Smooth muscle cell (in vitro differentiated cells): ENCODE data around the gene ZMIZ2. TPM values are rescaled to one million over a fixed set of nuclear protein-coding genes. Genes with fewer than 3 reads are reported as not detected.
"Not testable (repeated sequence)": the region's sequence is repeated elsewhere in the genome, so short reads cannot be mapped to it uniquely, and the experiment has no call there.

Experiments used
- DNase-seq: peaks from one replicate; lab custom pipeline; 2025; ENCODE audit not compliant: unreplicated experiment; lab: John Stamatoyannopoulos, UW
- H2AFZ ChIP-seq: fragments of 200-600 bp; sonication (generic); 2 replicates; pipeline ENCODE4 v1.6.0; 2016; ENCODE audit warnings: antibody characterized with exemption, low read depth, mild to moderate bottlenecking
- H3F3A ChIP-seq: fragments of 200-600 bp; sonication (generic); 2 replicates; pipeline ENCODE4 v1.6.0; 2017; ENCODE audit warnings: antibody characterized with exemption, low read depth
- H3K27ac ChIP-seq: fragments of 200-600 bp; sonication (generic); 2 replicates; pipeline ENCODE4 v1.5.1; 2016; ENCODE audit warnings: low read depth, mild to moderate bottlenecking
- H3K27me3 ChIP-seq: fragments of 200-600 bp; sonication (generic); 2 replicates; pipeline ENCODE4 v1.6.1; 2016; ENCODE audit warnings: low read depth, mild to moderate bottlenecking
- H3K36me3 ChIP-seq: fragments of 200-600 bp; sonication (generic); 2 replicates; pipeline ENCODE4 v1.5.1; 2016; ENCODE audit warnings: low read depth
- H3K4me1 ChIP-seq: fragments of 200-600 bp; sonication (generic); 2 replicates; pipeline ENCODE4 v1.5.1; 2016; ENCODE audit warnings: low read depth
- H3K4me2 ChIP-seq: fragments of 200-600 bp; sonication (generic); 2 replicates; pipeline ENCODE4 v1.6.0; 2016; ENCODE audit warnings: mild to moderate bottlenecking
- H3K4me3 ChIP-seq: fragments of 200-600 bp; sonication (generic); 2 replicates; pipeline ENCODE4 v1.5.1; 2016; ENCODE audit warnings: mild to moderate bottlenecking
- H3K79me2 ChIP-seq: fragments of 200-600 bp; sonication (generic); 2 replicates; pipeline ENCODE4 v1.6.0; 2016; ENCODE audit warnings: low read depth, mild to moderate bottlenecking
- H3K9ac ChIP-seq: fragments of 200-600 bp; sonication (generic); 2 replicates; pipeline ENCODE4 v1.6.0; 2016; ENCODE audit warnings: low read depth
- H3K9me3 ChIP-seq: fragments of 200-600 bp; sonication (generic); replicated peaks from 2 replicates; pipeline ENCODE4 v1.5.1; 2016; ENCODE audit warnings: low read depth
- H4K20me1 ChIP-seq: fragments of 200-600 bp; sonication (generic); 2 replicates; pipeline ENCODE4 v1.6.0; 2016; ENCODE audit warnings: low read depth
- WGBS: methylation state at CpG from one replicate; pipeline ENCODE4 v1.1.7; 2016; ENCODE audit warnings: low lambda C conversion rate; 5-methylcytosine and 5-hydroxymethylcytosine counted together
- polyA plus RNA-seq: library from polyadenylated mRNA; unstranded; fragments of >200 nt; fragmentation: Nextera tagmentation; extraction: Ambion mirVana; gene quantifications from 2 replicates; pipeline ENCODE4 v1.2.1, GENCODE V29; 2016
- total RNA-seq: library from RNA; depleted of rRNA; stranded (reverse); fragments of >200 nt; gene quantifications from 2 replicates; pipeline ENCODE4 v1.2.3, GENCODE V29; 2014
- TF ChIP-seq, protein P1 (sequence below): fragments of 200-600 bp; sonication (generic); IDR thresholded peaks from 2 replicates; pipeline ENCODE4 v1.5.1; 2017; ENCODE audit warnings: borderline replicate concordance, mild to moderate bottlenecking, antibody characterized with exemption; ENCODE audit not compliant: insufficient read depth, poor library complexity, severe bottlenecking

Gene ZMIZ2
- total and polyA plus RNA-seq, 2 experiments from 2014 or later = 8.8 to 17.2 TPM

DNA sequence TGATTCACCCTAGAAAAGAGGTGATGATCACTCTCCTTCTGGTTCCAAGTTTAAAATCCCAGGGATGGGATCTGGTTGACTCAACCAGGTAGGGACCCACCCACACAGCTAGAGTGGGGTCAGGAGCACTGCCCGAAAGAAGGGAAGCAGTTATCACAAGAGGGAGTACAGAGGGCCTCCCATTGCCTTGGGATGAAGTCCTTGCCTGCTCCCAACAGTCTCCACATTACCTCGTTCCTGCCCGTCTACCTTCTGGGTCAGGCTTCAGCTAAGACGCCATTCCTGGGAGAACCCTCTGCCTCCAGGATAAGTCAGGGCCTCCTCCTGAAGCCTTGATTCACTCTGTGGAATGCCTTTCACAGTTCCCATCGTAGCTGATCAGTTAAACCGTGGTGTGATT lies 23.8 kb downstream of the ZMIZ2 start:
- no peaks in the 10 kb centered on the region for H3K9me3 ChIP-seq
- H3K4me2 ChIP-seq = no peak overlapping the region
- H2AFZ ChIP-seq = no peak overlapping the region
- H3F3A ChIP-seq = peaks cover 8% of the 10 kb centered on the region
- DNase-seq = no peak
- no peaks in the 10 kb centered on the region for H3K36me3 ChIP-seq
- H3K79me2 ChIP-seq = no peaks in the 10 kb centered on the region
- no peak overlapping the region for H3K9ac ChIP-seq
- TF ChIP-seq, protein P1, sequence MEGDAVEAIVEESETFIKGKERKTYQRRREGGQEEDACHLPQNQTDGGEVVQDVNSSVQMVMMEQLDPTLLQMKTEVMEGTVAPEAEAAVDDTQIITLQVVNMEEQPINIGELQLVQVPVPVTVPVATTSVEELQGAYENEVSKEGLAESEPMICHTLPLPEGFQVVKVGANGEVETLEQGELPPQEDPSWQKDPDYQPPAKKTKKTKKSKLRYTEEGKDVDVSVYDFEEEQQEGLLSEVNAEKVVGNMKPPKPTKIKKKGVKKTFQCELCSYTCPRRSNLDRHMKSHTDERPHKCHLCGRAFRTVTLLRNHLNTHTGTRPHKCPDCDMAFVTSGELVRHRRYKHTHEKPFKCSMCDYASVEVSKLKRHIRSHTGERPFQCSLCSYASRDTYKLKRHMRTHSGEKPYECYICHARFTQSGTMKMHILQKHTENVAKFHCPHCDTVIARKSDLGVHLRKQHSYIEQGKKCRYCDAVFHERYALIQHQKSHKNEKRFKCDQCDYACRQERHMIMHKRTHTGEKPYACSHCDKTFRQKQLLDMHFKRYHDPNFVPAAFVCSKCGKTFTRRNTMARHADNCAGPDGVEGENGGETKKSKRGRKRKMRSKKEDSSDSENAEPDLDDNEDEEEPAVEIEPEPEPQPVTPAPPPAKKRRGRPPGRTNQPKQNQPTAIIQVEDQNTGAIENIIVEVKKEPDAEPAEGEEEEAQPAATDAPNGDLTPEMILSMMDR = no peak
- no peaks in the 10 kb centered on the region for H4K20me1 ChIP-seq
- WGBS = 71% methylated on average over 6 of the region's 6 CpGs
- no peaks in the 10 kb centered on the region for H3K27me3 ChIP-seq
- no peaks in the 10 kb centered on the region for H3K4me1 ChIP-seq
- no peak overlapping the region for H3K27ac ChIP-seq
- no peak overlapping the region for H3K4me3 ChIP-seq

DNA sequence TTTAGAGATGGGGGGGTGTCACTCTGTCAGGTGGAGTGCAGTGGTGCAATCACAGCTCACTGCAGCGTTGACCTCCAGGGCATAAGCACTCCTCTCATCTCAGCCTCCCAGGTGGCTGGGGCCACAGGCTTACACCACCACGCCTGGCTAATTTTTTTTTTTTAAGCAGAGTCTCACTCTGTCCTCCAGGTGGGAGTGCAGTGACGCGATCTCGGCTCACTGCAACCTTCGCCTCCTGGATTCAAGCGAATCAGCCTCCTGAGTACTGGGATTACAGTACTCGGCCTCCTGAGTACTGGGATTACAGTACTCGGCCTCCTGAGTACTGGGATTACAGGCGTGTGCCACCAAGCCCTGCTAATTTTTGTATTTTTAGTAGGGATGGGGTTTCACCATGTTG lies 24.2 kb downstream of the ZMIZ2 start:
- TF ChIP-seq, protein P1 = no peak
- no peak overlapping the region for H2AFZ ChIP-seq

DNA sequence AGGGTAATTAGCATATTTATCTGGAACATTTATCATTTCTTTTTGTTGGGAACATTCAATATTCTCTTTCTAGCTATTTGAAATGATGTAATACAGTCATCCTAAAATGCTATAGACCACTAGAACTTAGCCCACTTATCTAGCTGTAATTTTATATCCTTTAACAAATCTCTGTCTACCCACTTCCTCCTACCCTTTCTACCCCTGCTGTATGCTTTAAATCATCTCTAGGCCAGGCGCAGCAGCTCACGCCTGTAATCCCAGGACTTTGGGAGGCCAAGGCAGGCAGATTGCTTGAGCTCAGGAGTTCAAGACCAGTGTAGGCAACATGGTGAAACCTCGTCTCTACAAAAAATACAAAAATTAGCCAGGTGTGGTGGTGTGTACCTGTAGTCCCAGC lies 25.8 kb downstream of the ZMIZ2 start:
- not testable (repeated sequence) for DNase-seq, H3K4me3 ChIP-seq, H3K9ac ChIP-seq, H3K79me2 ChIP-seq, H4K20me1 ChIP-seq, H3F3A ChIP-seq, H3K9me3 ChIP-seq, H3K36me3 ChIP-seq, H2AFZ ChIP-seq, H3K27me3 ChIP-seq, H3K4me1 ChIP-seq, H3K27ac ChIP-seq, H3K4me2 ChIP-seq
- WGBS = 75% methylated on average over 3 of the region's 3 CpGs

More for the DNA sequence above, 24.2 kb downstream of the ZMIZ2 start:
- H4K20me1 ChIP-seq = no peaks in the 10 kb centered on the region
- no peak overlapping the region for H3K9ac ChIP-seq
- no peaks in the 10 kb centered on the region for H3K36me3 ChIP-seq
- no peaks in the 10 kb centered on the region for H3K79me2 ChIP-seq
- no peaks in the 10 kb centered on the region for H3K9me3 ChIP-seq
- no peak overlapping the region for H3K4me2 ChIP-seq
- H3K4me1 ChIP-seq = no peaks in the 10 kb centered on the region
- no peak overlapping the region for H3K27ac ChIP-seq
- H3K27me3 ChIP-seq = no peaks in the 10 kb centered on the region
- peaks cover 8% of the 10 kb centered on the region for H3F3A ChIP-seq
- 76% methylated on average over 10 of the region's 10 CpGs for WGBS
- H3K4me3 ChIP-seq = no peak overlapping the region
- DNase-seq = no peak

DNA sequence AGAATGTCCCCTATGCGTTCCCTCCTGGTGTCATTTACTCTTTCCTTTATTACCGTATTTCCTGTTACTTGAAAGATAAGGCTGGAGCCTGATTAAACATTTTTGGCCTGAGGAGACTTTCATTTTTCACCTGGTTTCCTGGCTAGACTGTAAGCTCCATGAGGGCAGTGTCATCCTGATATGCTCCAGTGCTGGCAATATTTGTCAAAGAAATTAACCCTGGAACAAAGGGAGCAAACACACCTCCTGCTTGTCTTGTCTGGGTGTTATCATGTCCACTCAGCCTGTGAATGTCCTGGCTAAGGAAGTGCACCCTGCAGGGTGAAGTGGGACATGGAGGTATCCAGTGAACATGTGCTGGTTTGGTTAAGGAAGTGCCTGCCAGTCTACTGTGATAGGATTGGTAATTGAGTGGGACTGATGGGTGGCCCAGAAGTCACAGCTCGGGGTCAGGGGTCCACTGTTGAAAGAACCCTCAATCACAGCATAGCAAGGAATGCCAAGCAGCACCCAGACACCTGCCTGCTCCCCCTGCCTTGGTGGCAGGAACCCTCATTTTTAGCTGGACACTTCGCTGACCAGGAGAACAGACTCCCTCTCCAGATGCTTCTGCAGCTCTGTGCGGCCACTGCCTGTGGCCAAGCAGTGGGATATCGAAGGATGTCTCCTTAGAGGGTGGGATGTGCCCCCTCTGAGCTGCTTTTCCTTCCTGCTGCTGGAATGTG lies 26.9 kb downstream of the ZMIZ2 start:
- 90% methylated on average over 6 of the region's 6 CpGs for WGBS
- TF ChIP-seq, protein P1 = no peak
- H3K9ac ChIP-seq = no peak overlapping the region
- no peaks in the 10 kb centered on the region for H3K4me1 ChIP-seq
- H3F3A ChIP-seq = peaks cover 3% of the 10 kb centered on the region
- H3K4me3 ChIP-seq = no peak overlapping the region
- no peak overlapping the region for H2AFZ ChIP-seq
- no peaks in the 10 kb centered on the region for H3K79me2 ChIP-seq
- no peaks in the 10 kb centered on the region for H3K36me3 ChIP-seq
- no peaks in the 10 kb centered on the region for H4K20me1 ChIP-seq
- H3K27ac ChIP-seq = no peak overlapping the region
- no peaks in the 10 kb centered on the region for H3K27me3 ChIP-seq
- DNase-seq = no peak
- no peak overlapping the region for H3K4me2 ChIP-seq
- H3K9me3 ChIP-seq = no peaks in the 10 kb centered on the region
